ENCODE data around the gene RPL36A.

GRCh38 chrX:101347859-101348451 is 42.9 kb upstream of the RPL36A start:
- TF ChIP-seq ZNF274 (IDR thresholded peaks at IDR 0.05; ENCODE audit: low read depth, low read length) (no peak), YY1 (IDR thresholded peaks at IDR 0.05; ENCODE audit: insufficient read depth, insufficient read length) (no peak)
